ENCODE results near the gene DCAF6.

GRCh38 chr1:168099337-168099801 lies 162.9 kb downstream of the DCAF6 start:
- TF ChIP-seq CTCF (IDR thresholded peaks at IDR 0.05) = no peak
- no peak for TF ChIP-seq POLR2A (IDR thresholded peaks at IDR 0.05)
